Subcutaneous adipose tissue (tissue), 4 donors: Measurements from ENCODE around the gene SKIC2. TPM values are rescaled to one million over a fixed set of nuclear protein-coding genes. Genes with fewer than 3 reads are reported as not detected.

Source experiments
- total RNA-seq, 4 donors: library from RNA; depleted of rRNA; stranded (reverse); fragments of >200 nt; gene quantifications; one replicate each; pipeline ENCODE4 v1.1.0, GENCODE V29; 2016
- TF ChIP-seq, protein P1 (sequence below): fragments of 450-650 bp; IDR thresholded peaks from one replicate; pipeline ENCODE4 v1.5.1; 2016; ENCODE audit warnings: low read depth, mild to moderate bottlenecking, control low read depth, antibody characterized with exemption, moderate library complexity

Gene SKIC2
- total RNA-seq, 4 donors from 2014 or later, result 16.1 to 44.6 (median 32.2) TPM

DNA sequence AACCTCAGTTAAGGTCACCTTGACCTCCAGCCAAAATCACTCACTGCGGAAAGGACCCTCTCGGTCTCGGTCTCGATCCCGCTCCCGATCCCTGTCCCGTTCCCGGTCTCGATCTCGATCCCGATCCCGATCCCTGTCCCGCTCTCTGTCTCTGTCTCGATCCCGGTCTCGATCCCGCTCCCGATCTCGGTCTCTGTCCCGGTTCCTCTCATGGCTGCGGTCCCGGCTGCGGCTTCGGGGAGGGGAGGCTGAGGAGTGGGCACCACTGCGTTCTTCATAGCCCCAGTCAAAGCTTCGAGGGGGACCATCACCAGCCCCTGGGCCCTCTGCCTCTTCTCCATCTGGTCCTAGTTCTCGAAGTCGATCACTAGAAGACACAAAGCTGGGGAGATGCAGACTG is 4.5 kb upstream of the SKIC2 start:
- TF ChIP-seq, protein P1, sequence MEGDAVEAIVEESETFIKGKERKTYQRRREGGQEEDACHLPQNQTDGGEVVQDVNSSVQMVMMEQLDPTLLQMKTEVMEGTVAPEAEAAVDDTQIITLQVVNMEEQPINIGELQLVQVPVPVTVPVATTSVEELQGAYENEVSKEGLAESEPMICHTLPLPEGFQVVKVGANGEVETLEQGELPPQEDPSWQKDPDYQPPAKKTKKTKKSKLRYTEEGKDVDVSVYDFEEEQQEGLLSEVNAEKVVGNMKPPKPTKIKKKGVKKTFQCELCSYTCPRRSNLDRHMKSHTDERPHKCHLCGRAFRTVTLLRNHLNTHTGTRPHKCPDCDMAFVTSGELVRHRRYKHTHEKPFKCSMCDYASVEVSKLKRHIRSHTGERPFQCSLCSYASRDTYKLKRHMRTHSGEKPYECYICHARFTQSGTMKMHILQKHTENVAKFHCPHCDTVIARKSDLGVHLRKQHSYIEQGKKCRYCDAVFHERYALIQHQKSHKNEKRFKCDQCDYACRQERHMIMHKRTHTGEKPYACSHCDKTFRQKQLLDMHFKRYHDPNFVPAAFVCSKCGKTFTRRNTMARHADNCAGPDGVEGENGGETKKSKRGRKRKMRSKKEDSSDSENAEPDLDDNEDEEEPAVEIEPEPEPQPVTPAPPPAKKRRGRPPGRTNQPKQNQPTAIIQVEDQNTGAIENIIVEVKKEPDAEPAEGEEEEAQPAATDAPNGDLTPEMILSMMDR, result no peak

DNA sequence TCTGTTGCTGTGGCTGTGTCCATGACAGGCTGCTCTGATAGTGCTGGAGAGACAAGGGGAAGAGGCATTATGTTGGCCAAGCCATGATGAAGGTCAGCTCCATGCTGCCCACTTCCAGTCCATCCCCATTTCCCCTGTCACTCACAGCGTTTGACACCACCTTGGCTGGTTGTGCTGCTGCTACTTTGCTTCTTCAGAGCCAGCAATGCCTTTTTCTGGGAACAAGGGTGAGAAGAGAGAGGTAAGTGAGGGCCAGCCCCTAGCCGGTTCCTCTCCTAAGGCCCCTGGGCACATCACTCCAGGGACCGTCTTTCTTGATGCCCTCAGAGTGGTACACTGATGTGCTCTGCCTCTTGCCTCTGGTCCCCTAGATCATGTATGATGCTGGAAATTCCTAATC is 2.2 kb upstream of the SKIC2 start:
- TF ChIP-seq, protein P1, result no peak

DNA sequence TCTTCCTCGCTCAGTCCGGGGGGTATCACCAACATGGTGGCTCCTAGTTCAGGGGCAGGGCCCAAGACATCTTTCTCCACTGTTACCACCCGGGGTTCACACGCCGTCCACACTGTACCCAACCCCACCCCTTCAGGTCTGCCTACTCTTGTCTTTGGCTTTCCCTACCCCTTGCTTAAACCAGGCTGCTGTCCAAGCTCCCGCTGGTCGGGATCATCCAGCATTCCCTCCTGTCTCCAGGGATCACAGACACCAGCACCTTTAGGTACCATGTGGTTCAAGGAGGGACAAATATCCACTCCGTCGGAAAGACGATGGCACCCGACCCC is 599 bp upstream of the SKIC2 start:
- TF ChIP-seq, protein P1, result no peak

DNA sequence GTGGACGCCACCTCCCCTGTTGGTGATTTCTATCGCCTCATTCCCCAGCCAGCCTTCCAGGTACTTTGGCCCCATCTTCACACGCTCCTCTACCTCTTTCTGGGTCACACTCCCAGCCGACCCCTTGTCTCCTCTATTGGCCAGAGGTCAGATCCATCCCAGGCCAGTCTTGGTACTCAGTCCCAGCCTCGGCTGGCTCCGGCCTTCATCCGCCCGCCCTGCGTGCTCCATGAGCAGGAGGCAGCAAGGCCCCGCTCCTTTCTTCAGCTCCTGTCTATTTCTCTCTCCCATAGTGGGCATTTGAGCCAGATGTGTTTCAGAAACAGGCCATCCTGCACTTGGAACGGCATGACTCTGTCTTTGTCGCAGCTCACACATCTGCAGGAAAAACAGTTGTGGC is 2.6 kb downstream of the SKIC2 start:
- TF ChIP-seq, protein P1, result no peak

DNA sequence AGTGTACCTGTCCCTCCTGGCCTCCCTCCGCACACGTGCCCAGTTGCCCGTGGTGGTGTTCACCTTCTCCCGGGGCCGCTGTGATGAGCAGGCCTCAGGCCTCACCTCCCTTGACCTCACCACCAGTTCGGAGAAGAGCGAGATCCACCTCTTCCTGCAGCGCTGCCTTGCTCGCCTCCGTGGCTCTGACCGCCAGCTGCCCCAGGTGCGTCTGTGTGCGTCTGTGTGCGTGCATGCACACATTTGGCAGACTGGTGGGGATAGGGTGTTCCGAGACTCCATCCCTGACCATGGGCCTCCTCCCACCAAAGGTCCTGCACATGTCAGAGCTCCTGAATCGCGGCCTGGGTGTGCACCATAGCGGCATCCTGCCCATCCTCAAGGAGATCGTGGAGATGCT is 4.9 kb downstream of the SKIC2 start:
- TF ChIP-seq, protein P1, result no peak

DNA sequence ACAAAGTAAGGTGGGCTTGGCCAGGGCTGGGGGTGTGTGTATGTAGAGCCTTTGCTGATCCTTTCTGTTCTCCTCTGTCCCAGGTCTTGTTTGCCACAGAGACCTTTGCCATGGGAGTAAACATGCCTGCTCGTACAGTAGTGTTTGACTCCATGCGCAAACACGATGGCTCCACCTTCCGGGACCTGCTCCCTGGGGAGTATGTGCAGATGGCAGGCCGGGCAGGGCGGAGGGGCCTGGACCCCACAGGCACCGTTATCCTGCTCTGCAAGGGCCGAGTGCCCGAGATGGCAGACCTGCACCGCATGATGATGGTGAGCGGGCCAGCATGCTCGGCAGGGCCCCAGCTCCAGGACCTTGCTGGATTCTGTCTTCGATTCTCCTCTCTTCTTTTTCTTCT is 6.7 kb downstream of the SKIC2 start:
- TF ChIP-seq, protein P1, result no peak

DNA sequence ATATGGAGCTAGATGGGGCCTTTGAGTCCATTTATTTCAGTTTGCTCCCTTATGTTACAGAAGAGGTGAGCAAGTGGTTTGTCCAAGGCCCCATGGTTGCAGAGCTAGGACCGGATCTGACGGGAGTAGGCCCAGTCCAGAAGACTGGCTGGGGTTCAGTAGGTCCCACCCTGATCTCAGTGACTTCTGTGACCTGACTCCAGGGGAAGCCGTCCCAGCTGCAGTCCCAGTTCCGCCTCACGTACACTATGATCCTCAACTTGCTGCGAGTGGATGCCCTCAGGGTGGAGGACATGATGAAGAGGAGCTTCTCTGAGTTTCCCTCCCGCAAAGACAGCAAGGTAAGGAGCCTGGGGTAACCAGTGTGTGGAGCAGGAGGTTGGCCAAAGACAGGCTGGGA is 7.5 kb downstream of the SKIC2 start:
- TF ChIP-seq, protein P1, result no peak
